Measurements from ENCODE around the gene MT1A. TPM values are rescaled to one million over a fixed set of nuclear protein-coding genes. Genes with fewer than 3 reads are reported as not detected.

MT1A gene
- total and polyA plus RNA-seq, 2 of the 8 experiments (the other 6 are each of a cell fraction or from before 2014, with no cell fraction given): not detected

DNA sequence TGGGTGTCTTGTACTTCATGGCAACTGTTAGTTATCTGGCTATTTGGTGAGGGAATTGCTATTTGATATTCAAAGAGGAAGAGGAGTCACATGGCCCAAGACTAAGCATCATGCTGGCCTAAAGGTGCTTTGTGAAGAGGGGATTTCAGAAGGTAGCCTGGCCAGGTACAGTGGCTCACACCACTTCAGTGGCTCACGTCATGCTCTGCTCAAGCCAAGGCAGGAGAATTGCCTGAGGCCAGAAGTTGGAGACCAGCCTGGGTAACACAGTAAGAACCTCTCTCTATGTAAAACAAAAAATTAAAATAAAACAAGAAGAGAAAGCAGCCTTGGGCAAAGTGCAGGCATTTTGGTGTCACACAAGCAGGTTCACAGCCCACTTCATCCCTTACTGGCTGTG lies 6.8 kb downstream of the MT1A start (continued):
- TF ChIP-seq, protein P1, sequence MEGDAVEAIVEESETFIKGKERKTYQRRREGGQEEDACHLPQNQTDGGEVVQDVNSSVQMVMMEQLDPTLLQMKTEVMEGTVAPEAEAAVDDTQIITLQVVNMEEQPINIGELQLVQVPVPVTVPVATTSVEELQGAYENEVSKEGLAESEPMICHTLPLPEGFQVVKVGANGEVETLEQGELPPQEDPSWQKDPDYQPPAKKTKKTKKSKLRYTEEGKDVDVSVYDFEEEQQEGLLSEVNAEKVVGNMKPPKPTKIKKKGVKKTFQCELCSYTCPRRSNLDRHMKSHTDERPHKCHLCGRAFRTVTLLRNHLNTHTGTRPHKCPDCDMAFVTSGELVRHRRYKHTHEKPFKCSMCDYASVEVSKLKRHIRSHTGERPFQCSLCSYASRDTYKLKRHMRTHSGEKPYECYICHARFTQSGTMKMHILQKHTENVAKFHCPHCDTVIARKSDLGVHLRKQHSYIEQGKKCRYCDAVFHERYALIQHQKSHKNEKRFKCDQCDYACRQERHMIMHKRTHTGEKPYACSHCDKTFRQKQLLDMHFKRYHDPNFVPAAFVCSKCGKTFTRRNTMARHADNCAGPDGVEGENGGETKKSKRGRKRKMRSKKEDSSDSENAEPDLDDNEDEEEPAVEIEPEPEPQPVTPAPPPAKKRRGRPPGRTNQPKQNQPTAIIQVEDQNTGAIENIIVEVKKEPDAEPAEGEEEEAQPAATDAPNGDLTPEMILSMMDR (IDR thresholded peaks at IDR 0.05; ENCODE audit: control extremely low read depth in 1 of 3, insufficient read depth in 1 of 3, low read depth in 1 of 3, low read length in 3 of 3): no peak
- TF ChIP-seq, protein P2, sequence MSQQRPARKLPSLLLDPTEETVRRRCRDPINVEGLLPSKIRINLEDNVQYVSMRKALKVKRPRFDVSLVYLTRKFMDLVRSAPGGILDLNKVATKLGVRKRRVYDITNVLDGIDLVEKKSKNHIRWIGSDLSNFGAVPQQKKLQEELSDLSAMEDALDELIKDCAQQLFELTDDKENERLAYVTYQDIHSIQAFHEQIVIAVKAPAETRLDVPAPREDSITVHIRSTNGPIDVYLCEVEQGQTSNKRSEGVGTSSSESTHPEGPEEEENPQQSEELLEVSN (IDR thresholded peaks at IDR 0.05): no peak
- TF ChIP-seq RAD21 (IDR thresholded peaks at IDR 0.05 in 1 of 2, conservative IDR thresholded peaks at IDR 0.05 in 1 of 2; ENCODE audit: low read depth in 2 of 2, low read length in 2 of 2): no peak
- no peak for TF ChIP-seq GTF2F1 (IDR thresholded peaks at IDR 0.05; ENCODE audit: borderline replicate concordance, low read depth, low read length)
- TF ChIP-seq KDM1A (IDR thresholded peaks at IDR 0.05; ENCODE audit: borderline replicate concordance, low read length): no peak
- no peak for TF ChIP-seq ZNF274 (IDR thresholded peaks at IDR 0.05; ENCODE audit: borderline replicate concordance, extremely low read depth, low read length)

Data from H1 (cell line).